GM19468 (cell line): Measurements from ENCODE around the gene IFNAR1.
"Not testable (repeated sequence)": the region's sequence is repeated elsewhere in the genome, so short reads cannot be mapped to it uniquely, and the experiment has no call there.

ENCODE experiments used
- ATAC-seq: cut with Tn5 transposase; IDR thresholded peaks from one replicate; pipeline ENCODE4 v1.9.1; 2021; ENCODE audit warnings: mild to moderate bottlenecking, moderate library complexity, moderate number of reproducible peaks; ENCODE audit not compliant: unreplicated experiment; ENCODE audit errors: extremely low read depth

IFNAR1 gene

GRCh38 chr21:33305344-33305671 lies 19.5 kb upstream of the IFNAR1 start:
- no peak for ATAC-seq

- ATAC-seq, result no peak
Observed at GRCh38 chr21:33305938-33306337, 18.8 kb upstream of the IFNAR1 start.

DNA sequence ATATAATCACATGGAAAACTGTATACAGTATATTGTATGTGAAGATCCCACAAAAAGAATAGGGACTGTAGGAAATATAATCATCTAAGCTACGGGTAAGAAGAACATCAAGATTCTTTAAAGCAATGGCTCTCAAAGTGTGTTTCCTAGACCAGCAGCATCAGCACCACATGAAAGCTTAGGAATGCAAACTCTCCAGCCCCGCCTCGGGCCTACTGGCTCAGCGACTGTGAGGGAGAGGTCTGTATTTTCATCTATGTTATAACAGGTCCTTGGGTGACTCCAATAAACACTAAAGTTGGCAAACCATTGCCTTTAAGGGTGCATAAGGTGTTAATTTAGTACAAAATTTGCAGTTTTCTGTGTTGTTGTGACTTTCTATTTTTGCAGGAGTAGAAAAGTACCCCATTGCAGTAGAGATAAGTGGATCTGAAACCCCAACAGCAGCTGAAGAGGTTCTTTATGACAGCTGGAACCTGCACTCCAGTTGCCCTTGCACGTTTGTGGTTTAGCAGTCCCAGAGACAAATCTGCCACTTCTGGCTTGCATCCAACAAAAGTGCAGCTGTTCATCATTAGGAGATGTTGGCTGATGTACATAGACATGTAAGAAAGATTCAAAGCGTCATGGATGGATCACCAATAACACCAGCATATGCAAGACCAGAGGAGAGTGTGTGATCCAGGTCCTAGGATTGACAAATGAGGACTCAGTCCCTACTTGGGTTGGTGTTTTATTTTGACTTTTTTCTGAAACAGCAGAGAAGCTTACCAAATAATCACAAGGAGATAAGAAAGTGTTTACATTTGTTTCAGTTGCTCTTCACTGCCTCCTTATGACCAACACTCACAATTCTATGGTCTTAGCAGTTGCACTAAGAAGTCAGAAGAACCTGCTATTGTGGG lies 15.9 kb upstream of the IFNAR1 start:
- ATAC-seq, result peak; percentile 73

DNA sequence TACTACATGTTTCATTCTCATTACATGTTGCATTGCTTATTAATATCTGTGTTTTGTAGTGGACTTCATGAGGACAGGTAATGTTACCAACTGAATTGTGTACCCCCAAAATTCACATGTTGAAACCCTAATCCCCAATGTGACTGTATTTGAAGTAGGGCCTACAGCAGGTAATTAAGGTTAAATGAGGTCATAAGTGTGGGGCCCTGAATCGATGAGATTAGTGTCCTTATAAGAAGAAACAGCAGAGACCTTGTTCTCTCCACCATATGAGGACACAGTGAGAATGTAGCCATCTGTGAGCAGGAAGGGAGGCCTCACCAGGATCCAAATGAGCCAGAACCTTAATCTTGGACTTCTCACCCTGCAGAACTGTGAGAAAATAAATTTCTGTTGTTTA lies 15.0 kb upstream of the IFNAR1 start:
- no peak for ATAC-seq

DNA sequence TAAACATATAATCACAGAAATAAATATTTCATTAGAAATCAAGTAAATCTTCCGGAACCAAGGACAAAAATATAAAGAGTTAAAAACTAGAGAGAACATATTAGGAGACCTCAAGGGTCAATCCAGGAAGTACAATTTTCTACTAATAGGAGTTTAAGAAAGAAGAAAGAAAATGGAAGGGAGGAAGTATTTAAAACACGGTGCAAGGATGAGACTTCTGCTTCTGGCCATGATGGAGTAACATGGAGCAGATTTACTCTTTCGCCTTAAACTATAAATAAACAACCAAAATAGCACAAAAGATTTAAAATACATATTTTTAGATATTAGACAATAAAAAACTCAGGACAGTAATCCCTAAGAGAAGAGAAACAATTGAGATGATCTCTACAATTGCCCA lies 12.6 kb upstream of the IFNAR1 start:
- no peak for ATAC-seq

GRCh38 chr21:33313183-33313582 lies 11.6 kb upstream of the IFNAR1 start:
- ATAC-seq, result no peak

DNA sequence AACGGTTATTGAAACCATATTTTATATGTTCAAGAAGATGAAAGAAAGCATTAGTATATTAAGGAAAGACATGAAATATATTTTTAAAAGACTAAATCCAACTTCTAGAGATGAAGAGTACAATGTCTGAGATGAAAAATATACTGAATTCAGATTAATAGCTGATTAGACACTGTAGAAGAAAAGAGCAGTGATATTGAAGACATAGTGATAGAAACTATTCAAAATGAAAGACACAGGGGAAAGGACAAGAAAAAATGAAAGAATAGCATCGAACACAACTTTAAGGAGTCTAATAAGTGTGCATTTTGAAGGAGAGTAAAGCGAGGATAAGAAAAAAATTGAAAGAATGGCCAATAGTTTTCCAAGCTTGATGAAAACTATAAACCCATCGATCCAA lies 11.2 kb upstream of the IFNAR1 start:
- no peak for ATAC-seq

DNA sequence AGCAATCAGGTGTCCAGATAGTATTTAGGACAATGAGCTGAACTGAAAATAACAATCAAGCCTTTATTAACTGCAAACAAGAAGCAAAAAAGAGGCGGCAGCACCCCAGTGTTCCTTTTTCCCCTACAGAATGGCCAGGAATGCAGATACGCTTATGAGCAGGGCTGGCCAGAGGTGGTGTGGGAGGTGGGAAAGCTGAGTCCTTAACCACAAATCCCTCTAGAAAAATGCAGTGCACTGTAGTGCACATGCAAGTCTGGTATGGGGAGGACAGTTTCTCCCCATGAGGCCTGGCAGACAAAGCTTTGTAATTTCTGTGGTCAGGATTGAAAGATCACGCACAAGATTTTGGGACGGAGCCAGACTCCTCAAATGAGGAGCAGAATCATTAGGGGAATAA lies 10.7 kb upstream of the IFNAR1 start:
- ATAC-seq, result no peak

DNA sequence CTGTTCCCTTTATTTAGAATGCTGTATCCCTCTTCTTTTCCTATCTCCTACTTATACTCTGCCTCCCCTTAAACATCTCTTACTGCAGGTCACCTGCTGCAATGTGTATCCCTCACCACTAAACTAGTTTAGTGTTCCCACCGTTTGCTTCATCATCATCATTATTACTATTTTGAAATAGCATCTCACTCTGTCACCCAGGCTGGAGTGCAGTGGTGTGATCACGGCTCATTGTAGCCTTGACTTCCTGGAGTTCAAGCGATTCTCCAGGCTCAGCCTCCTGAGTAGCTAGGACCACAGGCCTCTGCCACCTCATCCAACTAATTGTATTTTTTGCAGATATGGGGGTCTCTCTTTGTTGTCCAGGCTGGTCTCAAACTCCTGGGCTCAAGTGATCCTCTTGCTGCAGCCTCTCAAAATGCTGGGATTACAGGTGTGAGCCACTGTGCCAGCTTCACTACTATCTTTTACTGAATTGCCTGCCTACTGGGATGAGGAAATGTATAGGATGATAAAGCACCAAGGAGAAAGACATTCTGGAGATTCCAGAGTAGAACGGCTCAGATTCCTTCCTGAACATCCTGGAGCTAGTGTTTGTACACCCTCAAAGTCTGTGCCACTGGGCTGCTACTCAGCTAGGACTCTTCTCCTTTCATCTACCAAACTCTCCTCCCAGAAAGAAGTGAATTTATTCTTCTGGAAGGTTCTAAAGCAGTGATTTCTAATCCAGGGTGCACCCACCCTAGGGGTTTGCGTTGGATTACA lies 8.6 kb upstream of the IFNAR1 start:
- no peak for ATAC-seq

- no peak for ATAC-seq
Observed at GRCh38 chr21:33317145-33317544, 7.6 kb upstream of the IFNAR1 start.

DNA sequence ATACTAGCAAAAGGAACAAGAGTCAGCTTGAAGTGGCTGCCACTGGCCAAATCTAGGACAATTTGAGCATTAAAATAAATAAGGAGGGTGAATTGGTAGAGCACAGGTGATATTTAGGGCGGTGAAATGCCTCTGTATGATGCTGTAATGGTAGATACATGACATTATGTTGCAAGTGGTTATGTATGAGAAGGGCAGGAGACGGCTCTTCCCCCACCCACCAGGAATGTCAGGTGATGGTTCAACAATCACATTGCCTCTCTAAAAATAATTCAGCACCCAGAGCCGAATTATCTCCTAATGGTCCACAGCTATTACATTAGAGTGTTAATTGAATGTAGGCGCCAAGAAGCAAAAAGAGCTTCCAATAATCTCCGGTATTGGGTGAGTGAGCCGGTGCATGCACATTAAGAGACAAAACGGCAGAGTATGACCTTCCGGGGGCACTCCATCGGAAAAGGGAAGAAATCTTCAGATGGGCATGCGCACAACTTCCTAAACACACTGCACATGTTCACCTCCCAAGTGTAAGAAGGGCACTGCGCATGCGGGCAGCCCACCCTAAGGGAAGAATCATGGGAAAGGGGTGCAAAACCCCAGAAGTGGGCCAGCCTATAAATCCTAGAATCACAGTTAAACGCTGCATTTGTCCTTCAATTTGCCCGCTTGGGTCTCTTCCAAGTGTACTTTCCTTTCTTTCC lies 6.8 kb upstream of the IFNAR1 start:
- ATAC-seq, result no peak

GRCh38 chr21:33321005-33321404 lies 3.8 kb upstream of the IFNAR1 start:
- not testable (repeated sequence) for ATAC-seq

DNA sequence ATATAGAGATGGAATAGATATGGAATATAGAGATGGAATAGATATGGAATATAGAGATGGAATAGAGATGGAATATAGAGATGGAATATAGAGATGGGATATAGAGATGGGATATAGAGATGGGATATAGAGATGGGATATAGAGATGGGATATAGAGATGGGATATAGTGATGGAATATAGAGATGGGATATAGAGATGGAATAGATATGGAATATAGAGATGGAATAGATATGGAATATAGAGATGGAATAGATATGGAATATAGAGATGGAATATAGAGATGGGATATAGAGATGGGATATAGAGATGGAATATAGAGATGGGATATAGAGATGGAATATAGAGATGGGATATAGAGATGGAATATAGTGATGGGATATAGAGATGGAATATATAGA lies 1.2 kb upstream of the IFNAR1 start:
- ATAC-seq, result not testable (repeated sequence)

DNA sequence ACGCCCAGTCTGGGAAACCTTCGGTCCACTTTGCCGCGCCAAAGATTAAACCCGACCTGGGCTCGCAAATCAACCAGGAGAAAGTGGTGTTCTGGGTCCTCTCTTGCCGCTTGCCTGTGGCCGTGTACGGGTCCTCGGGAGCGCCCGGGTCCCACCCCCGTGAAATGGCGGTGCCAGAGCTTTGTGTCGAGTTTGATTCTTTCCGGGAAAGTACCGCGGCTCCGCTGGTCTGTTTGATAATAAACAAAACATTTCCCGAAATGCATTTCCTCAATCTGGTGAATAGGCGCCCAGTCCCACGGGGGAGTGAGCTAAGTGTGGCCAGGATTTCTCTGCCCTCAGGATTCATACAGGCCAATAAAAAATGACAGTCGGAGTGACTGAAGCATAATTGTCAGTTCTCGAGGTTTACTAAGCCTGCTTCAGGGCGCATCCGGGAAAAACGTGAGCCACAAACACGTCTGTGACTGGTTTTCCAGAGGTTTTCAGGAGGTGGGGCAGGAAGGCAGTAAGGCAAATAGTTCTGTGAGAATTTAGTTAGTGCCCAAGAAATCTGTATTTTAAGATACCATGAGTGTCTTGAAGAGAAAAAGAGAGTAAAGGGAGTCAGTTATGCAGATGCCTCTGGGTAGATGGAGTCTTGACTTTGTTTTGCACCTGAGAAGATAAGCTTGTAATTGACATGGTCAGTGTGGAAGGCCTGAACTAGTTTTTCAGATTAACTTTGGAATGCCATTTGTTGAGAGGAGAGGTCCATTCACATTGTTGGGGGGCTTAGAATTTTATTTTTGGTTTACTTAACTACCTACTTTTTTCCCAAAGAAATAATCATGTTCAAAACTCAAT lies 675 bp downstream of the IFNAR1 start:
- ATAC-seq, result peak; percentile 8

- ATAC-seq, result no peak
Observed at GRCh38 chr21:33327326-33327725, 2.6 kb downstream of the IFNAR1 start.

- ATAC-seq, result no peak
Observed at GRCh38 chr21:33327792-33328433, 3.1 kb downstream of the IFNAR1 start.

DNA sequence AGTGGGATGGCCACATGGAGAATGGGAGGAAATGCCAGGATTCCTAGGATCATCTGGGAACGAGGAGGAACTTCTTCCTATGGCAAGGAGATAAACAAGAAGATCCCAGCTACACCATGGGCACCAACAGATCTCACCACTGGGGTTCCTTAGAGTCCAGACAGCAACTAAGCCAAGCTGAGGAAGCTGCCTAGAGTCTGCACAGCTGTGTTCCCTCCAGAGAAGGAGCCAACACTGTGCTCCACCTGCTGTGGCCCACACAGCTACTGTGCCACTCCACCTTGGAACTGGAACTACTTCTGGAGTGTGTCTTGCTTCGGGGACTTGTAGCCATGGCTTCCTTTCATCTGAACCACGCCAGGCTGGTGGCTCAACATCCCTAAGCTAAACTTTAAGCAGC lies 6.0 kb downstream of the IFNAR1 start:
- no peak for ATAC-seq

- ATAC-seq, result no peak
Observed at GRCh38 chr21:33332143-33332542, 7.4 kb downstream of the IFNAR1 start.

GRCh38 chr21:33334191-33334590 lies 9.4 kb downstream of the IFNAR1 start:
- no peak for ATAC-seq

DNA sequence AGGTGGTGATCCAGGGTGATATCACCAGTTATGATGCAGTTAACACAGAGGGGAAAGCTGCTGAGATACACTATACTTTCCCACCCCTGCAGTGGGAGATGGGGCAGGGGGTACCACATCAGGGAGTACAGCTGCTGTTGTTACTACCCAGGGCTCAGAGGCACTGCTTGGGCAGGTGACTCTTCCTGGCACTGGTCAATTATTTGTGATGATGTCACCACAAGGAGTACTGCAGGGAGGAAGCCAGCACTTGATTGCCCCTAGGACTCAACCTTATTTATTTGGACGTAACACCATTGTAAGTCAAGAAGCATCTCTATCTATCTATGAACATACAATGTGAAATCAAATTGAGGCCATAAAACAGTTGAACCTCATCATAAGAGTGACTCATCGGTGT lies 10.1 kb downstream of the IFNAR1 start:
- no peak for ATAC-seq
